K562 (cell line): ENCODE data around the gene UBAP2. TPM values are rescaled to one million over a fixed set of nuclear protein-coding genes. Genes with fewer than 3 reads are reported as not detected.

Experiments used
- ATAC-seq: fragments of 200-7000 bp; cut with Tn5 transposase; 3 replicates; pipeline ENCODE4 v1.9.1; 2020; ENCODE audit warnings: moderate library complexity
- BruUV-seq: library from RNA; stranded (reverse); fragments of 400-500 nt; replicated peaks from 2 replicates; lab custom pipeline; 2021; lab: Mats Ljungman, UMichigan
- CTCF ChIA-PET: fragments of 300-600 bp; formaldehyde crosslinking; extraction: SDS; loops from one replicate; lab custom pipeline; 2021; ENCODE audit warnings: low intra/inter-chr PET ratio; lab: Yijun Ruan, JAX
- POLR2A ChIA-PET: fragments of 300-600, 350-650 bp; sonication (Branson Sonifier 250); formaldehyde crosslinking; extraction: SDS; loops from one replicate; lab custom pipeline; 2021; ENCODE audit warnings: antibody characterized with exemption, inconsistent platforms; lab: Yijun Ruan, JAX
- DNase-seq, 4 experiments: peaks; one replicate each; pipeline versions ENCODE4 v3.0.0 to v3.0.0-alpha.2; 2011 to 2018; ENCODE audit warnings: low spot score in 3 of 4, mixed read lengths in 3 of 4; ENCODE audit errors: extremely low read depth in 1 of 4
- FAIRE-seq: peaks from 2 replicates; lab custom pipeline; 2011; peaks lifted over from hg19 to GRCh38; lab: Jason Lieb, UNC
- H2AFZ ChIP-seq: 2 replicates; pipeline ENCODE4 v1.6.0; 2011; ENCODE audit warnings: low read depth, low read length, control low read depth, inconsistent platforms
- H3K27ac ChIP-seq: fragments of 200-600 bp; 3 replicates; pipeline ENCODE4 v1.8.0; 2011; ENCODE audit warnings: low read depth, mild to moderate bottlenecking, control low read depth, inconsistent platforms, low read length, moderate library complexity, mixed read lengths; ENCODE audit errors: extremely low read depth
- H3K27me3 ChIP-seq, 2 experiments: fragments of 300-600 bp in 1 of 2; 2 replicates in 1 of 2; 3 replicates in 1 of 2; pipeline versions ENCODE4 v1.6.0 to v1.8.0; 2011; ENCODE audit warnings: inconsistent platforms in 2 of 2, low read length in 2 of 2, mild to moderate bottlenecking in 1 of 2, mixed read lengths in 1 of 2, moderate library complexity in 1 of 2; ENCODE audit not compliant: control insufficient read depth in 2 of 2, insufficient read depth in 2 of 2
- H3K36me3 ChIP-seq: fragments of 300-600 bp; 3 replicates; pipeline ENCODE4 v1.8.0; 2011; ENCODE audit warnings: mild to moderate bottlenecking, low read length, inconsistent platforms; ENCODE audit not compliant: control insufficient read depth, insufficient read depth
- H3K4me1 ChIP-seq, 2 experiments: fragments of 200-600 bp in 1 of 2; replicated peaks in 1 of 2; 2 replicates in 1 of 2; 3 replicates in 1 of 2; pipeline versions ENCODE4 v1.5.1 to v1.8.0; 2011; ENCODE audit warnings: inconsistent platforms in 2 of 2, low read length in 2 of 2, mild to moderate bottlenecking in 1 of 2, mixed read lengths in 1 of 2, moderate library complexity in 1 of 2; ENCODE audit not compliant: control insufficient read depth in 2 of 2, insufficient read depth in 2 of 2
- H3K4me2 ChIP-seq: 2 replicates; pipeline ENCODE4 v1.6.1; 2011; ENCODE audit warnings: low read length, control low read depth, inconsistent platforms, mixed read lengths; ENCODE audit not compliant: insufficient read depth
- H3K4me3 ChIP-seq: fragments of 200-600 bp; sonication (generic), shearing (Covaris generic); 2 replicates; pipeline ENCODE4 v1.5.1; 2016; ENCODE audit warnings: control low read depth, inconsistent platforms
- H3K79me2 ChIP-seq: fragments of 200-600 bp; 3 replicates; pipeline ENCODE4 v1.8.0; 2011; ENCODE audit warnings: low read length, inconsistent platforms; ENCODE audit not compliant: control insufficient read depth, insufficient read depth
- H3K9ac ChIP-seq, 2 experiments: 2 replicates each; pipeline versions ENCODE4 v1.6.0 to v1.6.1; 2011; ENCODE audit warnings: low read depth in 2 of 2, low read length in 2 of 2, control low read depth in 1 of 2, inconsistent platforms in 1 of 2, mild to moderate bottlenecking in 1 of 2, mixed read lengths in 1 of 2; ENCODE audit not compliant: insufficient read depth in 1 of 2
- H3K9me1 ChIP-seq: one replicate; pipeline ENCODE4 v1.6.0; 2011; ENCODE audit warnings: inconsistent platforms, mild to moderate bottlenecking, low read length, moderate library complexity; ENCODE audit not compliant: control insufficient read depth, insufficient read depth
- H3K9me3 ChIP-seq: replicated peaks from 2 replicates; pipeline ENCODE4 v1.5.1; 2011; ENCODE audit warnings: low read depth, low read length, inconsistent platforms; ENCODE audit not compliant: control insufficient read depth, insufficient read depth
- H4K20me1 ChIP-seq: replicated peaks from 2 replicates; pipeline ENCODE4 v1.6.1; 2011; ENCODE audit warnings: low read length, inconsistent platforms, mixed read lengths; ENCODE audit not compliant: control insufficient read depth, insufficient read depth
- ARID3A ChIP-seq: IDR thresholded peaks from 2 replicates; pipeline ENCODE4 v1.6.1; 2012; ENCODE audit warnings: low read depth, low read length, improper control_type of control experiment, borderline replicate concordance
- FIP1L1 ChIP-seq: fragments of 200-400 bp; formaldehyde crosslinking; IDR thresholded peaks from 2 replicates; pipeline ENCODE4 v1.6.1; 2018; ENCODE audit warnings: mild to moderate bottlenecking, low read depth, low read length; ENCODE audit not compliant: poor library complexity, severe bottlenecking
- HNRNPK ChIP-seq: fragments of 200-400 bp; formaldehyde crosslinking; IDR thresholded peaks from one replicate; pipeline ENCODE4 v1.6.1; 2018; ENCODE audit warnings: mild to moderate bottlenecking, low read depth, low read length; ENCODE audit not compliant: poor library complexity, severe bottlenecking
- HNRNPLL ChIP-seq: fragments of 200-400 bp; formaldehyde crosslinking; IDR thresholded peaks from 2 replicates; pipeline ENCODE4 v1.6.1; 2017; ENCODE audit warnings: low read length, low read depth, mild to moderate bottlenecking; ENCODE audit not compliant: poor library complexity, severe bottlenecking
- JUN ChIP-seq, 2 experiments: sonication (generic) in 1 of 2; formaldehyde crosslinking in 1 of 2; IDR thresholded peaks; 2 replicates each; pipeline versions ENCODE4 v1.6.1 to v1.8.0; 2012 to 2022; ENCODE audit warnings: borderline replicate concordance in 2 of 2, mild to moderate bottlenecking in 2 of 2, improper control_type of control experiment in 1 of 2, low read depth in 1 of 2, low read length in 1 of 2, missing genetic modification reagents in 1 of 2
- MCM3 ChIP-seq: fragments of 450-650 bp; IDR thresholded peaks from 2 replicates; pipeline ENCODE4 v1.6.1; 2016
- SREBF2 ChIP-seq: sonication (generic); formaldehyde crosslinking; IDR thresholded peaks from 2 replicates; pipeline ENCODE4 v1.4.0; 2020; ENCODE audit warnings: mild to moderate bottlenecking, missing genetic modification reagents
- ZBTB12 ChIP-seq: fragments of 250-450 bp; sonication (Bioruptor Pico); IDR thresholded peaks from 2 replicates; pipeline ENCODE4 v1.4.0; 2020
- WGBS: fragments of 100-300 bp; shearing (Covaris generic); methylation state at CpG from one replicate; pipeline ENCODE4 v1.1.6; 2016; ENCODE audit warnings: low coverage, mixed read lengths; ENCODE audit not compliant: insufficient coverage; ENCODE audit errors: missing lambda C conversion rate; 5-methylcytosine and 5-hydroxymethylcytosine counted together
- in situ Hi-C: fragments of 300-500 bp; cut with MboI; formaldehyde crosslinking; loops from 4 replicates; pipeline ENCODE4 v1.15.0; 2018; ENCODE audit warnings: inconsistent platforms, mixed read lengths
- intact Hi-C: fragments of 100-400 bp; cut with micrococcal nuclease; formaldehyde crosslinking; loops from 2 replicates; pipeline ENCODE4 v1.14.2; 2022
- polyA plus RNA-seq, 8 experiments: library from polyadenylated mRNA; depleted of rRNA in 4 of 8; stranded (reverse) in 5 of 8; unstranded in 3 of 8; fragments of >200 nt; fragmentation: Nextera tagmentation in 2 of 8; fragmentation: Illumina TruSeq in 1 of 8; extraction: Ambion mirVana in 2 of 8; extraction: Trizol in 1 of 8; gene quantifications; 2 replicates each; pipeline versions ENCODE4 v1.2.1 to v1.2.3, GENCODE V29; 2011 to 2014; ENCODE audit warnings: inconsistent platforms in 1 of 8, missing spikeins in 1 of 8
- total RNA-seq, 7 experiments: library from RNA; depleted of rRNA in 6 of 7; stranded (reverse); fragments of >200 nt in 6 of 7; fragmentation: Illumina TruSeq in 2 of 7; extraction: Trizol in 2 of 7; gene quantifications; 2 replicates each; pipeline versions ENCODE4 v1.2.1 to v1.2.3, GENCODE V29; 2011 to 2021; ENCODE audit warnings: low replicate concordance in 1 of 7
- TF ChIP-seq, protein P1 (sequence below): fragments of 250-450 bp; sonication (Bioruptor Pico); IDR thresholded peaks from 2 replicates; pipeline ENCODE4 v1.9.0; 2021; ENCODE audit warnings: mild to moderate bottlenecking, inconsistent platforms

The UBAP2 gene
- total and polyA plus RNA-seq, 9 of the 15 experiments (the other 6 are each of a cell fraction or from before 2014, with no cell fraction given) = 8.7 to 47.9 (median 18.7) TPM

GRCh38 chr9:33907347-33907746 lies 141.3 kb downstream of the UBAP2 start (continued):
- no peak for TF ChIP-seq ARID3A
- TF ChIP-seq SREBF2 = no peak
- no peak for TF ChIP-seq FIP1L1
- TF ChIP-seq HNRNPLL = no peak
- TF ChIP-seq HNRNPK = no peak
- TF ChIP-seq, all 486 proteins: peak for 0

- DNase-seq = no peak
- FAIRE-seq = no peak
- H3K9me1 ChIP-seq = no peaks in the 10 kb centered on the region
- no peak for ATAC-seq
- no peaks in the 10 kb centered on the region for H3K9me3 ChIP-seq
- peaks cover 24% of the 10 kb centered on the region; the same call in 2 of the 3 replicates for H3K79me2 ChIP-seq
- WGBS = 89% methylated on average over 2 of the region's 2 CpGs
- H3K4me2 ChIP-seq = no peak overlapping the region
- no peaks in the 10 kb centered on the region for H4K20me1 ChIP-seq
- ChIA-PET CTCF (no interaction called here), POLR2A (interaction anchor here (0.6 to 1.6 kb wide), 3 partner anchors 11 to 245 kb away, joined by 3 to 7 read pairs (median 3); no protein-coding TSS in a partner anchor)
- H3K9ac ChIP-seq = no peak overlapping the region
- no peaks in the 10 kb centered on the region for H3K27me3 ChIP-seq
- no peak overlapping the region for H3K4me3 ChIP-seq
- no peak for TF ChIP-seq MCM3
- TF ChIP-seq, protein P1, sequence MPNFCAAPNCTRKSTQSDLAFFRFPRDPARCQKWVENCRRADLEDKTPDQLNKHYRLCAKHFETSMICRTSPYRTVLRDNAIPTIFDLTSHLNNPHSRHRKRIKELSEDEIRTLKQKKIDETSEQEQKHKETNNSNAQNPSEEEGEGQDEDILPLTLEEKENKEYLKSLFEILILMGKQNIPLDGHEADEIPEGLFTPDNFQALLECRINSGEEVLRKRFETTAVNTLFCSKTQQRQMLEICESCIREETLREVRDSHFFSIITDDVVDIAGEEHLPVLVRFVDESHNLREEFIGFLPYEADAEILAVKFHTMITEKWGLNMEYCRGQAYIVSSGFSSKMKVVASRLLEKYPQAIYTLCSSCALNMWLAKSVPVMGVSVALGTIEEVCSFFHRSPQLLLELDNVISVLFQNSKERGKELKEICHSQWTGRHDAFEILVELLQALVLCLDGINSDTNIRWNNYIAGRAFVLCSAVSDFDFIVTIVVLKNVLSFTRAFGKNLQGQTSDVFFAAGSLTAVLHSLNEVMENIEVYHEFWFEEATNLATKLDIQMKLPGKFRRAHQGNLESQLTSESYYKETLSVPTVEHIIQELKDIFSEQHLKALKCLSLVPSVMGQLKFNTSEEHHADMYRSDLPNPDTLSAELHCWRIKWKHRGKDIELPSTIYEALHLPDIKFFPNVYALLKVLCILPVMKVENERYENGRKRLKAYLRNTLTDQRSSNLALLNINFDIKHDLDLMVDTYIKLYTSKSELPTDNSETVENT (CRISPR knock-in tag) = no peak
- no peak for TF ChIP-seq ZBTB12 (CRISPR knock-in tag)
- TF ChIP-seq JUN (IDR thresholded peaks at IDR 0.05; ENCODE audit: borderline replicate concordance, low read depth, low read length) = no peak
- TF ChIP-seq JUN (CRISPR knock-in tag; IDR thresholded peaks at IDR 0.05; ENCODE audit: borderline replicate concordance) = no peak
- H3K4me1 ChIP-seq = no peaks in the 10 kb centered on the region
- BruUV-seq = no TSS peak
- H3K27ac ChIP-seq = no peak overlapping the region
- H2AFZ ChIP-seq = no peak overlapping the region
- peaks cover 28% of the 10 kb centered on the region; the same call in 1 of the 3 replicates for H3K36me3 ChIP-seq
- intact Hi-C loops (no loop called here), in situ Hi-C loops (no loop called here)
Observed at GRCh38 chr9:33906769-33907168, 141.9 kb downstream of the UBAP2 start.
